HEK293 (cell line): ENCODE measurements around the gene TRIM24.

Source experiments
- CTCF ChIA-PET: fragments of 350-600 bp; formaldehyde crosslinking; extraction: SDS; loops from one replicate; lab custom pipeline; 2021; ENCODE audit warnings: antibody characterized with exemption; lab: Yijun Ruan, JAX
- POLR2A ChIA-PET: fragments of 300-600 bp; formaldehyde crosslinking; extraction: SDS; loops from one replicate; lab custom pipeline; 2020; ENCODE audit warnings: antibody characterized with exemption, inconsistent platforms; lab: Yijun Ruan, JAX
- H3K27ac ChIP-seq: fragments of 200-500 bp; sonication (Bioruptor generic); 2 replicates; pipeline ENCODE4 v1.5.1; 2014; ENCODE audit warnings: low read depth, low read length, control low read depth, inconsistent platforms; ENCODE audit errors: extremely low read depth
- H3K36me3 ChIP-seq, 2 experiments: fragments of 200-500 bp in 1 of 2; sonication (Bioruptor generic) in 1 of 2; 1 replicate in 1 of 2; 2 replicates in 1 of 2; pipeline ENCODE4 v1.5.1; 2014 to 2017; ENCODE audit warnings: inconsistent platforms in 2 of 2, low read length in 2 of 2; ENCODE audit not compliant: control insufficient read depth in 2 of 2, insufficient read depth in 1 of 2
- H3K4me1 ChIP-seq: fragments of 200-500 bp; sonication (Bioruptor generic); 2 replicates; pipeline ENCODE4 v1.5.1; 2014; ENCODE audit warnings: mild to moderate bottlenecking, low read length, inconsistent platforms; ENCODE audit not compliant: control insufficient read depth, insufficient read depth
- H3K4me3 ChIP-seq: 2 replicates; pipeline ENCODE4 v1.5.1; 2011; ENCODE audit warnings: low read depth, mild to moderate bottlenecking, control low read depth, low read length, moderate library complexity
- H3K9me3 ChIP-seq: fragments of 200-500 bp; sonication (Bioruptor generic); 2 replicates; pipeline ENCODE4 v1.5.1; 2014; ENCODE audit warnings: low read depth, low read length, inconsistent platforms; ENCODE audit not compliant: control insufficient read depth, insufficient read depth
- GLI4 ChIP-seq: fragments of 450-650 bp; formaldehyde crosslinking; IDR thresholded peaks from 2 replicates; pipeline ENCODE4 v1.5.1; 2016; ENCODE audit warnings: missing biosample characterization, missing genetic modification characterization
- HOXD13 ChIP-seq: sonication (generic); formaldehyde crosslinking; IDR thresholded peaks from 2 replicates; pipeline ENCODE4 v1.8.0; 2022; ENCODE audit warnings: missing genetic modification reagents, borderline replicate concordance
- KLF16 ChIP-seq: fragments of 450-650 bp; formaldehyde crosslinking; IDR thresholded peaks from 2 replicates; pipeline ENCODE4 v1.5.1; 2017; ENCODE audit warnings: missing biosample characterization, missing genetic modification characterization
- KLF7 ChIP-seq: fragments of 450-650 bp; formaldehyde crosslinking; IDR thresholded peaks from 2 replicates; pipeline ENCODE4 v1.5.1; 2016; ENCODE audit warnings: missing biosample characterization, missing genetic modification characterization, borderline replicate concordance
- PRDM1 ChIP-seq: fragments of 450-650 bp; formaldehyde crosslinking; IDR thresholded peaks from 2 replicates; pipeline ENCODE4; 2016; ENCODE audit warnings: missing biosample characterization, missing genetic modification characterization
- SCRT1 ChIP-seq: fragments of 450-650 bp; formaldehyde crosslinking; IDR thresholded peaks from 2 replicates; pipeline ENCODE4 v1.5.1; 2016; ENCODE audit warnings: missing biosample characterization, missing genetic modification characterization, borderline replicate concordance
- SCRT2 ChIP-seq: fragments of 450-650 bp; formaldehyde crosslinking; IDR thresholded peaks from 2 replicates; pipeline ENCODE4 v1.5.1; 2016; ENCODE audit warnings: missing biosample characterization, missing genetic modification characterization
- SETDB1 ChIP-seq: IDR thresholded peaks from one replicate; pipeline ENCODE4 v1.6.1; 2017; ENCODE audit warnings: mild to moderate bottlenecking, low read length, moderate library complexity, mixed read lengths; ENCODE audit not compliant: insufficient read length
- SP3 ChIP-seq: fragments of 450-650 bp; formaldehyde crosslinking; IDR thresholded peaks from 2 replicates; pipeline ENCODE4 v1.5.1; 2016; ENCODE audit warnings: missing biosample characterization, missing genetic modification characterization
- YY1 ChIP-seq: fragments of 450-650 bp; formaldehyde crosslinking; IDR thresholded peaks from 2 replicates; pipeline ENCODE4 v1.5.1; 2018; ENCODE audit warnings: missing biosample characterization, missing genetic modification characterization
- ZBTB48 ChIP-seq: fragments of 450-650 bp; formaldehyde crosslinking; IDR thresholded peaks from 2 replicates; pipeline ENCODE4 v1.5.1; 2016; ENCODE audit warnings: missing biosample characterization, missing genetic modification characterization
- ZNF112 ChIP-seq: fragments of 450-650 bp; formaldehyde crosslinking; IDR thresholded peaks from 2 replicates; pipeline ENCODE4 v1.5.0; 2017; ENCODE audit warnings: missing biosample characterization, missing genetic modification characterization
- ZNF146 ChIP-seq: fragments of 450-650 bp; formaldehyde crosslinking; IDR thresholded peaks from 2 replicates; pipeline ENCODE4 v1.5.1; 2016; ENCODE audit warnings: missing biosample characterization, missing genetic modification characterization
- ZNF221 ChIP-seq: fragments of 450-650 bp; formaldehyde crosslinking; IDR thresholded peaks from 2 replicates; pipeline ENCODE4 v1.5.1; 2017; ENCODE audit warnings: missing biosample characterization, missing genetic modification characterization, borderline replicate concordance
- ZNF266 ChIP-seq: fragments of 450-650 bp; formaldehyde crosslinking; IDR thresholded peaks from 2 replicates; pipeline ENCODE4 v1.5.1; 2016; ENCODE audit warnings: missing biosample characterization, missing genetic modification characterization, low read depth
- ZNF280C ChIP-seq: fragments of 450-650 bp; formaldehyde crosslinking; IDR thresholded peaks from 2 replicates; pipeline ENCODE4 v1.5.1; 2016; ENCODE audit warnings: missing biosample characterization, missing genetic modification characterization
- ZNF302 ChIP-seq: fragments of 450-650 bp; formaldehyde crosslinking; IDR thresholded peaks from 2 replicates; pipeline ENCODE4 v1.5.1; 2016; ENCODE audit warnings: missing biosample characterization, missing genetic modification characterization, low read depth
- ZNF335 ChIP-seq: fragments of 450-650 bp; formaldehyde crosslinking; conservative IDR thresholded peaks from 2 replicates; pipeline ENCODE4 v1.5.1; 2016; ENCODE audit warnings: missing biosample characterization, missing genetic modification characterization
- ZNF426 ChIP-seq: fragments of 450-650 bp; formaldehyde crosslinking; IDR thresholded peaks from 2 replicates; pipeline ENCODE4 v1.5.1; 2017; ENCODE audit warnings: missing biosample characterization, missing genetic modification characterization, mild to moderate bottlenecking, inconsistent platforms, moderate library complexity
- ZNF623 ChIP-seq: fragments of 450-650 bp; formaldehyde crosslinking; IDR thresholded peaks from 2 replicates; pipeline ENCODE4 v1.5.1; 2016; ENCODE audit warnings: missing biosample characterization, missing genetic modification characterization
- ZNF645 ChIP-seq: fragments of 450-650 bp; formaldehyde crosslinking; IDR thresholded peaks from 2 replicates; pipeline ENCODE4; 2016; ENCODE audit warnings: missing biosample characterization, missing genetic modification characterization

The TRIM24 gene

GRCh38 chr7:138553805-138554204 is 93.7 kb downstream of the TRIM24 start:
- H3K4me1 ChIP-seq: no peaks in the 10 kb centered on the region
- CTCF ChIA-PET: no interaction called here
- no peak for TF ChIP-seq ZNF302 (tag by site-specific recombination)
- no peak for TF ChIP-seq ZNF426 (tag by site-specific recombination)
- TF ChIP-seq GLI4 (tag by site-specific recombination): no peak
- TF ChIP-seq ZNF221: no peak
- TF ChIP-seq, all 188 proteins: peak for 0
- Histone ChIP-seq H3K36me3 (peaks cover 3 to 91% of the 10 kb centered on the region in 2 experiments; a peak in 2 of 3 replicates), H3K9me3 (no peaks in the 10 kb centered on the region), H3K27ac (no peak overlapping the region), H3K4me3 (no peak overlapping the region)
- POLR2A ChIA-PET: no interaction called here

GRCh38 chr7:138554674-138555073 is 94.6 kb downstream of the TRIM24 start:
- no peak overlapping the region for H3K27ac ChIP-seq
- ChIA-PET CTCF (interaction anchor here (0.6 kb wide), 1 partner anchor 97 kb away, joined by 3 read pairs; no protein-coding TSS in a partner anchor), POLR2A (no interaction called here)
- H3K9me3 ChIP-seq: no peaks in the 10 kb centered on the region
- peaks cover 3 to 96% of the 10 kb centered on the region in 2 experiments; a peak in 2 of 3 replicates for H3K36me3 ChIP-seq
- no peak for TF ChIP-seq KLF7 (tag by site-specific recombination)
- TF ChIP-seq SCRT2: peak; percentile 98
- peak; percentile 96 for TF ChIP-seq SCRT1 (tag by site-specific recombination)
- H3K4me1 ChIP-seq: no peaks in the 10 kb centered on the region
- no peak overlapping the region for H3K4me3 ChIP-seq

- ChIA-PET CTCF (interaction anchor here (0.7 kb wide), 1 partner anchor 15 kb away, joined by 3 read pairs; no protein-coding TSS in a partner anchor), POLR2A (no interaction called here)
- Histone ChIP-seq H3K4me3 (no peak overlapping the region), H3K36me3 (peaks cover 3 to 98% of the 10 kb centered on the region in 2 experiments; a peak in 2 of 3 replicates), H3K4me1 (no peaks in the 10 kb centered on the region), H3K27ac (no peak overlapping the region), H3K9me3 (no peaks in the 10 kb centered on the region)
- TF ChIP-seq KLF16 (no peak), ZNF623 (no peak), ZNF645 (tag by site-specific recombination) (no peak), ZNF146 (tag by site-specific recombination) (no peak), YY1 (tag by site-specific recombination) (no peak), ZNF266 (tag by site-specific recombination) (no peak), ZNF280C (tag by site-specific recombination) (no peak), ZNF335 (tag by site-specific recombination) (no peak), ZBTB48 (tag by site-specific recombination) (no peak), PRDM1 (tag by site-specific recombination) (no peak), SETDB1 (no peak), SP3 (tag by site-specific recombination) (no peak), HOXD13 (CRISPR knock-in tag) (no peak), ZNF112 (tag by site-specific recombination) (no peak)
Observed at GRCh38 chr7:138555684-138556083, 95.6 kb downstream of the TRIM24 start.
